Natural killer cell (primary cell): ENCODE measurements around the gene XKR8. TPM values are rescaled to one million over a fixed set of nuclear protein-coding genes. Genes with fewer than 3 reads are reported as not detected.

ENCODE experiments used
- ATAC-seq, 3 donors: fragments of 150-1000 bp in 2 of 3; fragments of 200-7000 bp in 1 of 3; cut with Tn5 transposase; 1 replicate in 1 of 3; 2 replicates in 2 of 3; pipeline ENCODE4 v1.10.0; 2021; ENCODE audit warnings: mild to moderate bottlenecking in 2 of 3, moderate library complexity in 2 of 3
- DNase-seq, 2 donors: peaks; one replicate each; pipeline versions ENCODE4 v3.0.0 to v3.0.0-alpha.2; 2013 to 2021; ENCODE audit warnings: mixed read lengths in 1 of 2
- H3K27ac ChIP-seq: one replicate; pipeline ENCODE4 v1.5.1; 2013; ENCODE audit warnings: mild to moderate bottlenecking, low read length
- H3K27me3 ChIP-seq: one replicate; pipeline ENCODE4 v1.6.1; 2013; ENCODE audit warnings: low read length; ENCODE audit not compliant: control insufficient read depth, insufficient read depth
- H3K36me3 ChIP-seq: one replicate; pipeline ENCODE4 v1.6.1; 2013; ENCODE audit warnings: low read length; ENCODE audit not compliant: control insufficient read depth, insufficient read depth
- H3K4me1 ChIP-seq: one replicate; pipeline ENCODE4 v1.6.1; 2013; ENCODE audit warnings: low read length; ENCODE audit not compliant: control insufficient read depth, insufficient read depth
- H3K4me3 ChIP-seq: one replicate; pipeline ENCODE4 v1.5.1; 2013; ENCODE audit warnings: low read length
- H3K9me3 ChIP-seq: one replicate; pipeline ENCODE4 v1.6.1; 2013; ENCODE audit warnings: low read length; ENCODE audit not compliant: control insufficient read depth, insufficient read depth
- H3K27ac Mint-ChIP-seq, 2 donors: one replicate each; pipeline ENCODE4 v1.8.0; 2022; ENCODE audit warnings: mild to moderate bottlenecking in 2 of 2, mixed read lengths in 2 of 2, moderate library complexity in 1 of 2
- H3K27me3 Mint-ChIP-seq, 2 donors: one replicate each; pipeline ENCODE4 v1.8.0; 2022; ENCODE audit warnings: low read depth in 2 of 2, mixed read lengths in 2 of 2
- H3K36me3 Mint-ChIP-seq: one replicate; pipeline ENCODE4 v1.8.0; 2022; ENCODE audit warnings: mixed read lengths
- H3K4me1 Mint-ChIP-seq, 2 donors: one replicate each; pipeline ENCODE4 v1.8.0; 2022; ENCODE audit warnings: mixed read lengths in 2 of 2
- H3K4me3 Mint-ChIP-seq: one replicate; pipeline ENCODE4 v1.8.0; 2022; ENCODE audit warnings: mild to moderate bottlenecking, moderate library complexity, mixed read lengths
- H3K9me3 Mint-ChIP-seq, 2 donors: one replicate each; pipeline ENCODE4 v1.8.0; 2022; ENCODE audit warnings: mixed read lengths in 2 of 2
- CTCF ChIP-seq: fragments of 200-600 bp; IDR thresholded peaks from one replicate; pipeline ENCODE4 v1.8.0; 2022; ENCODE audit warnings: antibody characterized with exemption
- WGBS: methylation state at CpG from one replicate; pipeline ENCODE4 v1.1.7; 2013; ENCODE audit warnings: missing lambda C conversion rate; ENCODE audit not compliant: insufficient coverage; 5-methylcytosine and 5-hydroxymethylcytosine counted together
- intact Hi-C: fragments of 100-400 bp; cut with micrococcal nuclease; formaldehyde crosslinking; loops from one replicate; pipeline ENCODE4 v1.14.2; 2022
- total RNA-seq, 4 donors: library from RNA; stranded (reverse); fragments of 120-200 nt in 1 of 4; gene quantifications; one replicate each; pipeline versions ENCODE4 v1.2.3 to v1.2.4, GENCODE V29; 2013 to 2022

The XKR8 gene
- 10 to 100 TPM in 2 of 3 donors, 1 to 10 TPM in 1; 8.0 to 16.8 (median 15.5) TPM for total RNA-seq
- total RNA-seq (2013) = 4.8 TPM

- no peaks in the 10 kb centered on the region for H3K9me3 Mint-ChIP-seq
- Histone ChIP-seq H3K27me3 (no peaks in the 10 kb centered on the region), H3K9me3 (no peaks in the 10 kb centered on the region), H3K4me1 (peaks cover 30% of the 10 kb centered on the region), H3K27ac (peak within 1 kb of the TSS; percentile 76), H3K36me3 (peaks cover 9% of the 10 kb centered on the region), H3K4me3 (peak within 1 kb of the TSS; percentile 83)
- peaks cover 12 to 28% of the 10 kb centered on the region in 2 donors for H3K4me1 Mint-ChIP-seq
- ATAC-seq = peak; percentile 98 to 99 (median 98)
- 3% methylated on average over 68 of the region's 68 CpGs for WGBS
- peak within 1 kb of the TSS; percentile 86 for H3K4me3 Mint-ChIP-seq
- H3K27ac Mint-ChIP-seq = peak within 1 kb of the TSS; percentile 77 to 80
- H3K36me3 Mint-ChIP-seq = no peaks in the 10 kb centered on the region
- peak; percentile 52 for TF ChIP-seq CTCF
- intact Hi-C loops = loop anchor here (5.0 kb wide), 1 partner anchor 63 kb away; no protein-coding TSS in a partner anchor
- no peaks in the 10 kb centered on the region for H3K27me3 Mint-ChIP-seq
- peak; percentile 81 to 92 for DNase-seq
These were observed at the start of gene XKR8 for GRCh38 chr1:27959792-27960603. Gene XKR8, plus strand, starts transcription at chr1:27959973. Its CDS starts 97 bp downstream, at chr1:27960070.

GRCh38 chr1:27912429-27912828 lies 47.3 kb upstream of the XKR8 start:
- Mint-ChIP-seq H3K4me1 (peaks cover 16% of the 10 kb centered on the region in 2 donors), H3K27me3 (no peaks in the 10 kb centered on the region), H3K4me3 (peak overlapping the region; percentile 13), H3K27ac (peak overlapping the region; percentile 43 to 99), H3K9me3 (no peaks in the 10 kb centered on the region), H3K36me3 (peaks cover 4% of the 10 kb centered on the region)
- no peaks in the 10 kb centered on the region for H3K27me3 ChIP-seq
- DNase-seq (no peak), ATAC-seq (no peak)
- peaks cover 6% of the 10 kb centered on the region for H3K9me3 ChIP-seq
- peaks cover 38% of the 10 kb centered on the region for H3K36me3 ChIP-seq
- no peak overlapping the region for H3K27ac ChIP-seq
- H3K4me3 ChIP-seq = no peak overlapping the region
- peaks cover 21% of the 10 kb centered on the region for H3K4me1 ChIP-seq
- WGBS = 88% methylated on average over 1 of the region's 1 CpG
- TF ChIP-seq CTCF = no peak
- intact Hi-C loops = no loop called here

- WGBS = 53% methylated on average over 3 of the region's 7 CpGs
- H3K9me3 ChIP-seq = peaks cover 6% of the 10 kb centered on the region
- Mint-ChIP-seq H3K4me3 (peak overlapping the region; percentile 98), H3K9me3 (no peaks in the 10 kb centered on the region), H3K27ac (peak overlapping the region; percentile 99), H3K4me1 (peaks cover 16% of the 10 kb centered on the region in 2 donors), H3K27me3 (peaks cover 0 to 3% of the 10 kb centered on the region in 2 donors), H3K36me3 (no peaks in the 10 kb centered on the region)
- no peaks in the 10 kb centered on the region for H3K27me3 ChIP-seq
- no peak for TF ChIP-seq CTCF
- H3K4me1 ChIP-seq = peaks cover 21% of the 10 kb centered on the region
- intact Hi-C loops = no loop called here
- DNase-seq (no peak), ATAC-seq (no peak)
- H3K27ac ChIP-seq = peak overlapping the region; percentile 92
- peaks cover 12% of the 10 kb centered on the region for H3K36me3 ChIP-seq
- H3K4me3 ChIP-seq = peak overlapping the region; percentile 80
These were observed 44.6 kb upstream of the XKR8 start for GRCh38 chr1:27915082-27915575.
